Ascending aorta (tissue), 2 donors: ENCODE results near the gene INPP5D. TPM values are rescaled to one million over a fixed set of nuclear protein-coding genes. Genes with fewer than 3 reads are reported as not detected.

ENCODE experiments used
- DNase-seq, 2 donors: peaks; one replicate each; pipeline ENCODE4 v3.0.0-alpha.2; 2019; ENCODE audit warnings: low spot score in 2 of 2
- H3K27ac ChIP-seq, 2 donors: fragments of 200-600 bp; sonication (generic); one replicate each; pipeline ENCODE4 v1.5.1; 2016 to 2017; ENCODE audit warnings: mild to moderate bottlenecking in 1 of 2
- H3K27me3 ChIP-seq: fragments of 200-600 bp; sonication (generic); one replicate; pipeline ENCODE4 v1.5.1; 2017
- H3K36me3 ChIP-seq, 2 donors: fragments of 200-600 bp; sonication (generic); one replicate each; pipeline ENCODE4 v1.5.1; 2016
- H3K4me1 ChIP-seq, 2 donors: fragments of 200-600 bp; sonication (generic); one replicate each; pipeline ENCODE4 v1.5.1; 2016 to 2017; ENCODE audit warnings: mild to moderate bottlenecking in 1 of 2
- H3K4me3 ChIP-seq, 2 donors: fragments of 200-600 bp; sonication (generic); one replicate each; pipeline ENCODE4 v1.5.1; 2016 to 2017; ENCODE audit warnings: mild to moderate bottlenecking in 1 of 2
- H3K9me3 ChIP-seq, 2 donors: fragments of 200-600 bp; sonication (generic); one replicate each; pipeline ENCODE4 v1.5.1; 2016
- CTCF ChIP-seq, 3 experiments: fragments of 200-600 bp in 2 of 3; fragments of 450-650 bp in 1 of 3; sonication (generic) in 2 of 3; IDR thresholded peaks; one replicate each; pipeline ENCODE4 v1.5.1; 2016 to 2019; ENCODE audit warnings: antibody characterized with exemption in 3 of 3, mild to moderate bottlenecking in 1 of 3, moderate library complexity in 1 of 3
- intact Hi-C: fragments of 100-400 bp; cut with DNase I; formaldehyde crosslinking; loops from one replicate; pipeline ENCODE4 v1.15.1; 2023
- total RNA-seq: library from RNA; depleted of rRNA; stranded (reverse); fragments of >200 nt; gene quantifications from one replicate; pipeline ENCODE4 v1.1.0, GENCODE V29; 2016

INPP5D gene
- total RNA-seq, 1 donor from 2014 or later = 21.7 TPM

GRCh38 chr2:233072838-233073237 is 12.7 kb downstream of the INPP5D start:
- peak in 1 of 2 donors; percentile 42 for DNase-seq
- Histone ChIP-seq H3K27me3 (no peaks in the 10 kb centered on the region), H3K9me3 (peaks cover 0 to 7% of the 10 kb centered on the region in 2 donors), H3K4me3 (no peak overlapping the region), H3K4me1 (no peaks in the 10 kb centered on the region), H3K27ac (no peak overlapping the region), H3K36me3 (no peaks in the 10 kb centered on the region)
- no peak for TF ChIP-seq CTCF (IDR thresholded peaks at IDR 0.05)
- intact Hi-C loops = no loop called here

GRCh38 chr2:233074106-233074505 is 14.0 kb downstream of the INPP5D start:
- no peaks in the 10 kb centered on the region for H3K36me3 ChIP-seq
- no peak overlapping the region for H3K27ac ChIP-seq
- intact Hi-C loops = no loop called here
- DNase-seq = peak in 1 of 2 donors; percentile 58
- H3K27me3 ChIP-seq = no peaks in the 10 kb centered on the region
- H3K4me1 ChIP-seq = no peaks in the 10 kb centered on the region
- no peak overlapping the region for H3K4me3 ChIP-seq
- peaks cover 0 to 7% of the 10 kb centered on the region in 2 donors for H3K9me3 ChIP-seq
- TF ChIP-seq CTCF (IDR thresholded peaks at IDR 0.05) = no peak

- H3K27ac ChIP-seq = peak overlapping the region in 1 of 2 donors; percentile 1
- H3K27me3 ChIP-seq = no peaks in the 10 kb centered on the region
- peak in 1 of 2 donors; percentile 63 for DNase-seq
- H3K36me3 ChIP-seq = no peaks in the 10 kb centered on the region
- H3K9me3 ChIP-seq = peaks cover 0 to 7% of the 10 kb centered on the region in 2 donors
- TF ChIP-seq CTCF (IDR thresholded peaks at IDR 0.05) = no peak
- no peak overlapping the region for H3K4me3 ChIP-seq
- H3K4me1 ChIP-seq = no peaks in the 10 kb centered on the region
- intact Hi-C loops = no loop called here
Observed at GRCh38 chr2:233075141-233075965, 15.2 kb downstream of the INPP5D start.

GRCh38 chr2:233075966-233076339 is 15.8 kb downstream of the INPP5D start:
- H3K27me3 ChIP-seq = no peaks in the 10 kb centered on the region
- H3K36me3 ChIP-seq = no peaks in the 10 kb centered on the region
- TF ChIP-seq CTCF (IDR thresholded peaks at IDR 0.05) = no peak
- peak in 1 of 2 donors; percentile 62 for DNase-seq
- no peaks in the 10 kb centered on the region for H3K4me1 ChIP-seq
- intact Hi-C loops = no loop called here
- H3K4me3 ChIP-seq = no peak overlapping the region
- H3K9me3 ChIP-seq = peaks cover 0 to 7% of the 10 kb centered on the region in 2 donors
- peak overlapping the region in 1 of 2 donors; percentile 16 for H3K27ac ChIP-seq

DNA sequence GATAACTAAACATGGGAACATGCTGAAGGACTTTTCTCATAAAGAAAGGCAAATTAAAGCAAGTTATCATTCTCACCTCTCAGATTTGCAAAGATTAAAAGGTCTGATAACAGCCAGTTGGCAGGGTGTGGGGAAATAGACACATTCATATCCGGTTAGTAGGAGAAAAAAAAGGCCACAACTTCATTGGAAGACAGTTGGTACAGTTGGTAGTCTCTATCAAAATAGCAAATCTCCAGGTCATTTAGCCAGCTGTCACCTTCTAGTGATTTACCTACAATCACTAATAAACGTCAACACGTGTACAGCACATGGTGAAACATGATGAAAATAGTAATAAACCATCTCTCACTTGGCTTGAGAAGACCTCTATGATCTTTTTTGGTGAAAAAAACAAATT is 16.6 kb downstream of the INPP5D start:
- intact Hi-C loops = no loop called here

More for the DNA sequence above, 16.6 kb downstream of the INPP5D start:
- no peaks in the 10 kb centered on the region for H3K27me3 ChIP-seq
- H3K4me1 ChIP-seq = no peaks in the 10 kb centered on the region
- H3K4me3 ChIP-seq = no peak overlapping the region
- peak in 1 of 2 donors; percentile 47 for DNase-seq
- no peak overlapping the region for H3K27ac ChIP-seq
- no peak for TF ChIP-seq CTCF (IDR thresholded peaks at IDR 0.05)
- H3K9me3 ChIP-seq = peaks cover 0 to 6% of the 10 kb centered on the region in 2 donors
- H3K36me3 ChIP-seq = no peaks in the 10 kb centered on the region
